HL-60/S4 (cell line): ENCODE data around the gene CAMK1D.
"Not testable (repeated sequence)": the region's sequence is repeated elsewhere in the genome, so short reads cannot be mapped to it uniquely, and the experiment has no call there.

Experiments
- in situ Hi-C: fragments of 300-500 bp; cut with MboI; formaldehyde crosslinking; loops from 2 replicates; pipeline ENCODE4 v1.14.3; 2022; ENCODE audit warnings: low sequenced_read_pairs

CAMK1D gene

GRCh38 chr10:12740813-12741212 lies 391.5 kb downstream of the CAMK1D start:
- in situ Hi-C loops, result no loop called here

- in situ Hi-C loops, result no loop called here
Observed at GRCh38 chr10:12741360-12741804, 392.0 kb downstream of the CAMK1D start.

- in situ Hi-C loops, result no loop called here
Observed at GRCh38 chr10:12742771-12743170, 393.4 kb downstream of the CAMK1D start.

GRCh38 chr10:12743466-12743865 lies 394.1 kb downstream of the CAMK1D start:
- in situ Hi-C loops, result not testable (repeated sequence)

- in situ Hi-C loops, result no loop called here
Observed at GRCh38 chr10:12743941-12744340, 394.6 kb downstream of the CAMK1D start.

- in situ Hi-C loops, result no loop called here
Observed at GRCh38 chr10:12748186-12748585, 398.8 kb downstream of the CAMK1D start.

- in situ Hi-C loops, result no loop called here
Observed at GRCh38 chr10:12749760-12750478, 400.6 kb downstream of the CAMK1D start.

GRCh38 chr10:12750526-12751201 lies 401.3 kb downstream of the CAMK1D start:
- in situ Hi-C loops, result no loop called here

GRCh38 chr10:12755075-12755474 lies 405.7 kb downstream of the CAMK1D start:
- in situ Hi-C loops, result no loop called here

- in situ Hi-C loops, result no loop called here
Observed at GRCh38 chr10:12757351-12757750, 408.0 kb downstream of the CAMK1D start.

- in situ Hi-C loops, result no loop called here
Observed at GRCh38 chr10:12758271-12758670, 408.9 kb downstream of the CAMK1D start.

GRCh38 chr10:12766223-12766622 lies 416.9 kb downstream of the CAMK1D start:
- in situ Hi-C loops, result no loop called here

- in situ Hi-C loops, result no loop called here
Observed at GRCh38 chr10:12768156-12769100, 419.1 kb downstream of the CAMK1D start.

GRCh38 chr10:12769323-12770044 lies 420.1 kb downstream of the CAMK1D start:
- in situ Hi-C loops, result no loop called here

GRCh38 chr10:12771981-12772760 lies 422.8 kb downstream of the CAMK1D start:
- in situ Hi-C loops, result no loop called here

- in situ Hi-C loops, result no loop called here
Observed at GRCh38 chr10:12772797-12773587, 423.6 kb downstream of the CAMK1D start.

- in situ Hi-C loops, result no loop called here
Observed at GRCh38 chr10:12774204-12774894, 425.0 kb downstream of the CAMK1D start.

GRCh38 chr10:12777840-12778585 lies 428.7 kb downstream of the CAMK1D start:
- in situ Hi-C loops, result no loop called here
